PC-9 (cell line): ENCODE data around the gene SLC7A9. TPM values are rescaled to one million over a fixed set of nuclear protein-coding genes. Genes with fewer than 3 reads are reported as not detected.

Experiments used
- BruUV-seq: library from RNA; stranded (reverse); fragments of 400-500 nt; replicated peaks from 2 replicates; lab custom pipeline; 2021; lab: Mats Ljungman, UMichigan
- CTCF ChIA-PET: fragments of 300-600 bp; sonication (Branson Sonifier 250); formaldehyde crosslinking; loops from one replicate; lab custom pipeline; 2022; ENCODE audit warnings: antibody characterized with exemption; lab: Charles Lee
- POLR2A ChIA-PET: fragments of 300-600 bp; sonication (Branson Sonifier 250); formaldehyde crosslinking; loops from one replicate; lab custom pipeline; 2022; ENCODE audit warnings: antibody characterized with exemption; ENCODE audit not compliant: unreplicated experiment; lab: Charles Lee
- DNase-seq, 2 experiments: peaks; one replicate each; pipeline versions ENCODE4 v3.0.0 to v3.0.0-alpha.2; 2015 to 2022; ENCODE audit warnings: mixed read lengths in 1 of 2
- H2AFZ ChIP-seq: fragments of 200-600 bp; sonication (generic); 2 replicates; pipeline ENCODE4 v1.8.1; 2017; ENCODE audit warnings: antibody characterized with exemption
- H3F3A ChIP-seq: fragments of 200-600 bp; sonication (generic); 2 replicates; pipeline ENCODE4 v1.8.1; 2017; ENCODE audit warnings: antibody characterized with exemption, mild to moderate bottlenecking, low read depth; ENCODE audit not compliant: insufficient read depth
- H3K27ac ChIP-seq: fragments of 200-600 bp; sonication (generic); 2 replicates; pipeline ENCODE4 v1.6.1; 2016; ENCODE audit warnings: mixed run types
- H3K27me3 ChIP-seq: fragments of 200-600 bp; sonication (generic); 2 replicates; pipeline ENCODE4 v1.6.1; 2016; ENCODE audit warnings: low read depth, mixed run types; ENCODE audit not compliant: insufficient read depth
- H3K36me3 ChIP-seq: fragments of 200-600 bp; sonication (generic); 2 replicates; pipeline ENCODE4 v1.6.1; 2016; ENCODE audit warnings: low read depth, mixed run types
- H3K4me1 ChIP-seq: fragments of 200-600 bp; sonication (generic); replicated peaks from 2 replicates; pipeline ENCODE4 v1.6.1; 2016; ENCODE audit warnings: mixed run types; ENCODE audit not compliant: insufficient read depth
- H3K4me2 ChIP-seq: fragments of 200-600 bp; sonication (generic); 2 replicates; pipeline ENCODE4 v1.6.1; 2017; ENCODE audit warnings: mixed run types
- H3K4me3 ChIP-seq: fragments of 200-600 bp; sonication (generic); 2 replicates; pipeline ENCODE4 v1.6.1; 2016; ENCODE audit warnings: mixed run types
- H3K79me2 ChIP-seq: fragments of 200-600 bp; sonication (generic); 2 replicates; pipeline ENCODE4 v1.6.1; 2017; ENCODE audit warnings: low read depth, mixed run types
- H3K9me2 ChIP-seq: fragments of 200-600 bp; sonication (generic); 2 replicates; pipeline ENCODE4 v1.8.1; 2017; ENCODE audit warnings: mild to moderate bottlenecking; ENCODE audit not compliant: insufficient read depth
- H3K9me3 ChIP-seq: fragments of 200-600 bp; sonication (generic); 2 replicates; pipeline ENCODE4 v1.8.1; 2016; ENCODE audit warnings: low read depth; ENCODE audit not compliant: insufficient read depth
- H4K20me1 ChIP-seq: fragments of 200-600 bp; sonication (generic); 2 replicates; pipeline ENCODE4 v1.8.1; 2017; ENCODE audit not compliant: insufficient read depth
- CTCF ChIP-seq: fragments of 200-600 bp; sonication (generic); conservative IDR thresholded peaks from 2 replicates; pipeline ENCODE4 v1.6.1; 2017; ENCODE audit warnings: mixed run types, antibody characterized with exemption, mild to moderate bottlenecking, moderate library complexity
- EZH2 ChIP-seq: fragments of 200-600 bp; sonication (generic); IDR thresholded peaks from 2 replicates; pipeline ENCODE4 v1.8.0; 2017; ENCODE audit warnings: antibody characterized with exemption, low read depth
- intact Hi-C: fragments of 100-400 bp; cut with micrococcal nuclease; formaldehyde crosslinking; loops from one replicate; pipeline ENCODE4 v1.10.0; 2022; ENCODE audit not compliant: unreplicated experiment
- total RNA-seq: library from RNA; stranded (reverse); gene quantifications from 2 replicates; pipeline ENCODE4 v1.2.3, GENCODE V29; 2021

SLC7A9 gene
- total RNA-seq, 1 experiment from 2014 or later = 0.33 TPM

GRCh38 chr19:32862741-32863140, 6.8 kb downstream of the SLC7A9 start:
- no peak for TF ChIP-seq EZH2
- no peak for TF ChIP-seq CTCF
- Histone ChIP-seq H3K9me3 (no peaks in the 10 kb centered on the region), H3K27me3 (no peaks in the 10 kb centered on the region), H3K4me3 (no peak overlapping the region), H3K27ac (no peak overlapping the region), H3K4me1 (no peaks in the 10 kb centered on the region), H3K36me3 (no peaks in the 10 kb centered on the region), H2AFZ (no peak overlapping the region), H3K4me2 (no peak overlapping the region), H3F3A (no peaks in the 10 kb centered on the region), H4K20me1 (no peaks in the 10 kb centered on the region), H3K79me2 (no peaks in the 10 kb centered on the region), H3K9me2 (no peaks in the 10 kb centered on the region)
- CTCF ChIA-PET = no interaction called here
- DNase-seq = no peak
- POLR2A ChIA-PET = no interaction called here
- BruUV-seq = no TSS peak
- intact Hi-C loops = no loop called here

GRCh38 chr19:32862173-32862572, 7.4 kb downstream of the SLC7A9 start:
- Histone ChIP-seq H3K36me3 (no peaks in the 10 kb centered on the region), H3K27me3 (no peaks in the 10 kb centered on the region), H3K4me1 (no peaks in the 10 kb centered on the region), H3K9me3 (no peaks in the 10 kb centered on the region), H3K27ac (no peak overlapping the region), H3F3A (no peaks in the 10 kb centered on the region), H2AFZ (no peak overlapping the region), H3K4me3 (no peak overlapping the region), H3K79me2 (no peaks in the 10 kb centered on the region), H3K9me2 (no peaks in the 10 kb centered on the region), H3K4me2 (no peak overlapping the region), H4K20me1 (no peaks in the 10 kb centered on the region)
- CTCF ChIA-PET = no interaction called here
- TF ChIP-seq CTCF = no peak
- no TSS peak for BruUV-seq
- no peak for DNase-seq
- intact Hi-C loops = no loop called here
- POLR2A ChIA-PET = no interaction called here

- ChIA-PET CTCF (no interaction called here), POLR2A (no interaction called here)
- Histone ChIP-seq H2AFZ (no peak overlapping the region), H3K79me2 (no peaks in the 10 kb centered on the region), H4K20me1 (no peaks in the 10 kb centered on the region), H3K36me3 (no peaks in the 10 kb centered on the region), H3K9me2 (no peaks in the 10 kb centered on the region), H3K4me3 (no peak overlapping the region), H3K27me3 (no peaks in the 10 kb centered on the region), H3K4me1 (no peaks in the 10 kb centered on the region), H3K4me2 (no peak overlapping the region), H3K9me3 (no peaks in the 10 kb centered on the region), H3F3A (no peaks in the 10 kb centered on the region), H3K27ac (no peak overlapping the region)
- no peak for TF ChIP-seq EZH2
- TF ChIP-seq CTCF = no peak
- no TSS peak for BruUV-seq
- intact Hi-C loops = no loop called here
- DNase-seq = no peak
Observed at GRCh38 chr19:32861596-32861995, 8.0 kb downstream of the SLC7A9 start.
